Measurements from ENCODE around the gene PTTG2. TPM values are rescaled to one million over a fixed set of nuclear protein-coding genes. Genes with fewer than 3 reads are reported as not detected.

Gene PTTG2
- total RNA-seq, 1 donor from 2014 or later, result not detected

GRCh38 chr4:37982736-37983135 is 22.5 kb downstream of the PTTG2 start:
- FAIRE-seq (no peak), DNase-seq (ENCODE audit: low spot score in 2 of 2) (no peak)

DNA sequence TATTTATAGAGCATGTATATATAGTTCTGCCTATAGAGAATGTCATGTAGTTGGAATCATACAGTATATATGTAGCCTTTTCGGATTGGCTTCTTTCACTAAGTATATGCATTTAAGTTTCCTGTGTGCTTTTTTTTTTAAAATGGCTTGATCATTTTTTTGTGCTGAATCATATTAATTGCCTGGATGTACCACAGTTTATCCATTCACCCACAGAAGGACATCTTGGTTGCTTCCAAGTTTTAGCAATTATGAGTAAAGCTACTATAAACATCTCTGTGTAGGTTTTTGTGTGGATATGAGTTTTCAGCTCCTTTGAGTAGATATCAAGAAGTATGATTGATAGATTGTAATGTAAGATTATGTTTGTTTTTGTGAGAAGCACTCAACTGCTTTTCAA is 23.8 kb downstream of the PTTG2 start:
- DNase-seq (ENCODE audit: low spot score in 2 of 2) (no peak), FAIRE-seq (no peak)

- no peak for FAIRE-seq
Measured at GRCh38 chr4:37985730-37986275, 25.6 kb downstream of the PTTG2 start.

DNA sequence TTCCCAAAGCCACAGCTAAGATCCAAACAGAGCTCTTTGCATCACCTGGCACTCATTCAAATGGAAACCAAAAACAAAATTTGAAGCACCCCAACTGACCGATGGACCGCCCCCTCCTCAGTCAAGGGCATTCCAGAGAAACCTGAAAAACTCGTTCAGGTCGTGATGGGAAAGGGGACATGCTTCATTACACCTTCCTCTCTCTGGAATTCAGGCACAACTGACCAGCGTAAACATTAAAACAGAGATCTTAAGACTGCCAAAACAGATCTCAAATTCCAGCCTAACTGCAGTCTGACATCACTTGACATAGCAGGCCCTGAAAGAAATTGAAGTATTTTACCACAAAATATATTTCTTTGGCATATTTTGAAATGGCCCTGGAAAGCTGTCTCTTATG is 28.5 kb downstream of the PTTG2 start:
- no peak for FAIRE-seq

More at GRCh38 chr4:37985730-37986275, 25.6 kb downstream of the PTTG2 start:
- no peak for DNase-seq (ENCODE audit: low spot score in 2 of 2)

DNA sequence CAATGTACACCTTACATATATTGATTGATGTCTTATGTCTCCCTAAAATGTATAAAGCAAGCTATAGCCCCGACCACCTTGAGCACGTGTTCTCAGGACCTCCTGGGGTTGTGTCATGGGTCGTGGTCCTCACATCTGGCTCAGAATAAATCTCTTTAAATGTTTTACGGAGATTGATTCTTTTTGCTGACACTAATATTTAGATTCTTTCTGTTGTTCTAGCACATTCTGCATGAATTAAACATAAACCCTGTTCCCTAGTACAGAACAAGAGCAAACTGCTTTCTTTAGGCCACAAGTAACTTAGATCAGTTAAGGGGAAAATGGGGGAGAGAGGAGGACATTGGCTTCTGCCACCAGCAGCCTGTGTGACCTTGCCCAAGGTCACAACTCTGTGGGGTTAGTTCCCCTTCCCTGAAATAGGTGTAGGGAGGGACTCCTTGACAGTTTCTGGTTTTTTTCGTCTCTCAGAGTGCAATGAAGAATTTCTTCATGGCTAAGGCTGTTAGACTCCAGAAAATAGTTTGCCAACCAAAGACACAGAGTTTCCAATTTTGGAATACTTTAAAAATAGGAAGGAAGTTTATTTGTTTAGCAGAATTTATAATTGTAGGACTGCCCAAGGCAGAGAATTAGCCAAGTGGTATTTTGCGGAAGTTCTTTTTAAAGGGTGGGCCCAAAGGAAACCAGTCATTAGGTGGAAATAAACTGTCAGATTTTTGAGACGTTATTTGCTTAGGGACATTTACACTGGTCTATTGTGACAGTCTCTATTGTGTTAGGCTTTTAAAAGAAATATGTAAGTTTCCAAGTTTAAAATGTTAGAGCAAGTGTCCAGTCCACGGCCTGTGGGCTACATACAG is 29.4 kb downstream of the PTTG2 start:
- no peak for FAIRE-seq
- DNase-seq (ENCODE audit: low spot score in 2 of 2), result no peak

More for the DNA sequence above, 28.5 kb downstream of the PTTG2 start:
- no peak for DNase-seq (ENCODE audit: low spot score in 2 of 2)

DNA sequence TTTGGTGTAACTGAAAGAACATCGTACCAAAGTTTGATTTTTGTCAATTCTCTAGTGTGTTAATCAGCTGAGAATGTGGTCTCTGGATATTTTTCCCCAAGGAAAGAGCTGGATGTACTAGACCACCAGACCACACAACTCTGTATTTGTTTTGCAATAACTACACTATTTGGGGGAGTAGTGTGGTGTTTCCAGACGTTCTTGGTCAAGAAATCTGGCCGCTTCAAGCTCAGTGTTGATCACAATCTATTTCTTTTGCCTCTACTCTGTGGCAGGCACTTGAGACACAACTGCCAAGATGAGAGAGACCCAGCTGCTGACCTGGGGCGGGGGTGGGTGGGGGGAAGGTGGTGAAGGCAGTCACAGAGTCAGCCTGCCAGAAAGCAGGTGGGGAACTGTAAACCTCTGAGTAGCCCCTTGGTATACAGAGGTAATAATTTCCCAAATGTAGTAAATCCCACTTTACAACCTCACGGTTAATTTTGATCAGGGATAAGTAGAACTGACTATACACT is 30.6 kb downstream of the PTTG2 start:
- FAIRE-seq (no peak), DNase-seq (ENCODE audit: low spot score in 2 of 2) (no peak)

DNA sequence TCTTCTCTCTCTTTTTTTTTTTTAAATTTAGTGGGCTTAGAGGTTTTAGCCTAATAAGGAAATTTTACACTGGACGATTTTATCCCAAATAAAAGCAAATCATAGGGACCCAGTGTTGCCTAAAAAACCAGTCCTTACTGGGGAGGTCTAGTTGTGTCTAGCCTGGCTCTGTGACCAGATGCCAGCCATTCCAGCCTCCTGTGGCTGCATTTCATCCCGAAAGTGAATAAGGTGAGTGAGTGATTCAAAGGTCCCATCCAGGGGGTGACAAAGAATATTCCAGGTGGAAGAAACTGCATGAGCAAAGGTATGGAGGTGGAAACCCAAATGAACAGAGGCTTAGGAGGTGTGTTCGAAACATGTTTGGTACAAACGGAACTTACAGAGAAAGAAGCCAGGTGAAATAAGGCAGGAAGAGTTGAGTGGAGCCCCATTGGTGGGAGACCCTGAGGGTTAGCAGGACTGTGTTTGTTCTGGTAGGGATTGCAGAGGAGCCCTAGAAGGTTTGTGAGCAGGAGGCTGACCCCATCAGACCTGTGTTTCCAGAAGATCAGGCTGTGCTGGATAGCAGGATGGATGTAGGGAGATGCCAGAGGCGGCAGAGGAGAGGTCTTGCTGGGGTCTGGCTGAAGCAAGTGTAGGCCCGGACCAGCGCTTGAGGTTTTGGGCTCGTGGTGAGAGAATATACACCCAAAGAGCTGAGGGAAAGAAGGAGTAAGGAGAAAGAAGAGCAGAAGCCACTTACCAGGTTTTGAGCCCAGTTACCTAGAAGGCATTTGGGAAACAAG is 31.6 kb downstream of the PTTG2 start:
- DNase-seq (ENCODE audit: low spot score in 2 of 2), result no peak
- no peak for FAIRE-seq

- no peak for DNase-seq (ENCODE audit: low spot score in 2 of 2)
- FAIRE-seq, result no peak
Measured at GRCh38 chr4:37993806-37994205, 33.6 kb downstream of the PTTG2 start.

DNA sequence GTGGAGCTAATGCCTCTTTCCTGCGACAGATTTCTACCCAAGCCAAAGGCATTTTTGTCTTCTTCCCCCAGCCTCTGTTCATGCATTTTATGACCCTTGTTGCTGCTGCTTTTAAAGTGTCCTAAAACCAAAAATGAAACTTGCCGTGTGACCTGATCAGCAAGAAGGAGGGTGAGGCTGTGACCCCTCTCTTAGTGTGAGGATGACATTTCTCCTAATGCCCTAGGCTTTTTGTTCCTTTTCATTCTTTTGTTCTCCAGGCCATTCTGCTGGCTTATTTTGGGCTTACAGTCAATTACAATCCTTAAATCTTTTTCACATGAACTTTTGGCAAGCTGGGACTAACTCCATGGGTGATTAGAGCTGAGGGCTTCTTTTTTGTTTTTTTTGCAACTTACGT is 34.4 kb downstream of the PTTG2 start:
- FAIRE-seq (no peak), DNase-seq (ENCODE audit: low spot score in 2 of 2) (no peak)

DNA sequence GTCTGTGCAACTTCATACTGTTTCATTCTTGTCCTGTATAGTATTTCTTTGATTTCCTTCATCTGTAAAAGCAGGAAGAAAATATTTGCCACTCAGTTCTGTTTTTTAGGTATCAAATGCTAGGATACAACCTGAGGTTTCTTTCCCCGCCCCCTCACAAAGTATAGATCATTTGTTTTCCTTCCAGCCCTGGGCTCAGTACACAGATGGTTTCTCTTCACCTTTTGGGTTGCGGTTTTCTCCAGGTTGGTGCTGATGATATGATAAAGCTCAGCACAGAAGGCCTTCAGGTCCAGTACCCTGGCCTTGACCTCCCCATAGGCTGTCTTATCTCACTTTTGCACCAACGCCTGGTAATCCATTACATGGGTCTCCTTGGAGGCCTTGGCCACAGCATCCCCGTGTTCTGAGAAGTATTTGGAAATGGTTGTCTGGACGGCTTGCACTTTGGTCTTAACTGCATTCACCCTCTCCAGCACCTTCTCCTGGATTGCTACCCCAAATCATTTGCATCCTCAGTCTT is 35.2 kb downstream of the PTTG2 start:
- FAIRE-seq (no peak), DNase-seq (ENCODE audit: low spot score in 2 of 2) (no peak)

DNA sequence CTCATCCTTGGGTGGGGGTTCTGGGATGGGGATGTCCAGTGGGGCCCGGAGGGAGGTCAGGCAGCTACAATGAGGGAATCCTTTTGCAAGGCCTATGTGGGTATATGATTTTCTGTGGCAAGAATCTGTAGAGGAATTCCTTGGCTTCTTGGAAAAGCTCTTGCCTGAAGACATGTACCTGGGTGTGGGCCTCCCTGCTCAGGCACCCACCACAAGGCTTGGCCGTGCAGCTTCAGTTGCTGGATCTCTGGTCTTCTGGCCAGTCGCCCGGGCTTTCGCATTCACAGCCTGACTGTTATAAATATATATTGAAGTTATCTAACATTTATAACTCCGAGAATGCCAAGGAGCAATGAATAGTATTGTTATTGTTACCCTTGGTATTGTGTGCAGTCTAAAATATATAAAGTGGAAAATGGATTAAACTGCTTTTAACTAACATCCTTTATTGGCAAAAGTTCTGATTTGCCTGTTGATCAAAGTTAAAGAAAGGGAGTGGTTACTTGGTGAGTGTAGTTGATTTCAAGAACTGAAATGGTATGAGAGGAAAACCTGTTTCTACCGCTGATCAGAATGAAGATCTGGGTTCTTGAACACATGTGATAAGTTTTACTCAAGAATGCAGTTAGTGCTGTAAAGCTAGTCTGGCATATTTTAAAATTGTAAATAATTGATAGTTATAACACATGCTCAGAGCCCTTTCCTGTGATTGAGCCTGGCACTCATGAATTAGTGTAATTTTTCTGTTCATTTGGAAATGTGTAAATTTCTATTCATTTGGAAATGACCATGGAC is 36.0 kb downstream of the PTTG2 start:
- FAIRE-seq (no peak), DNase-seq (ENCODE audit: low spot score in 2 of 2) (no peak)

- no peak for DNase-seq (ENCODE audit: low spot score in 2 of 2)
Measured at GRCh38 chr4:37998226-37998625, 38.0 kb downstream of the PTTG2 start.

DNA sequence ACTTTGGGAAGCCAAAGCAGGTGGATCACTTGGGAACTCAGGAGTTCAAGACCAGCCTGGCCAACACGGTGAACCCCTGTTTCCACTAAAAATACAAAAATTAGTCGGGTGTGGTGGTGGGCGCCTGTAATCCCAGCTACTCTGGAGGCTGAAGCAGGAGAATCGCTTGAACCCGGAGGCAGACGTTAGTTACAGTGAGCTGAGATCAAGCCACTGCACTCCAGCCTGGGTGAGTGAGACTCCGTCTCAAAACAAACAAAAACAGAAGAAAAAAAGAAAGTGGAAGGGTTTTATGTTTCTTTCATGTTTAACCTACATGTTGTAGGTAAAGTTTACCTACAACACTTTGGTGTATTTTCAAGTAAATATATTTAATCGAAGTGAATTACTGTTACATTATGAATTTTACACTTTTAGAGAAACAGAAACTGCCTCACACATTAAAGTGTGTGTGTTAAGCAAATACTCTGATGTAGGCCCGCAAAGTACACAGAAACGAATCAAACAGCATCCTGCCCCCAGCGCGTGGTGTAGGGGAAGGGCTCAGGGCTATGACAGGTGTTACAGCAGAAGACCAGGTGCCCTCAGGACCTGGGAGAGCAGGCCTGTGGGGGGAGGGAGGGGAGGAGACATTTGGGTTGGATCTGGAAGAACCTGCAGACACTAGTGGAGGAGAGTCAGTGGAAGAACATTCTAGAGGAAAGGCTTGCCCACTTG is 39.0 kb downstream of the PTTG2 start:
- FAIRE-seq (no peak), DNase-seq (ENCODE audit: low spot score in 2 of 2) (no peak)

More at GRCh38 chr4:37998226-37998625, 38.0 kb downstream of the PTTG2 start:
- FAIRE-seq, result no peak

- no peak for FAIRE-seq
- DNase-seq (ENCODE audit: low spot score in 2 of 2), result no peak
Measured at GRCh38 chr4:37999965-38000364, 39.8 kb downstream of the PTTG2 start.

DNA sequence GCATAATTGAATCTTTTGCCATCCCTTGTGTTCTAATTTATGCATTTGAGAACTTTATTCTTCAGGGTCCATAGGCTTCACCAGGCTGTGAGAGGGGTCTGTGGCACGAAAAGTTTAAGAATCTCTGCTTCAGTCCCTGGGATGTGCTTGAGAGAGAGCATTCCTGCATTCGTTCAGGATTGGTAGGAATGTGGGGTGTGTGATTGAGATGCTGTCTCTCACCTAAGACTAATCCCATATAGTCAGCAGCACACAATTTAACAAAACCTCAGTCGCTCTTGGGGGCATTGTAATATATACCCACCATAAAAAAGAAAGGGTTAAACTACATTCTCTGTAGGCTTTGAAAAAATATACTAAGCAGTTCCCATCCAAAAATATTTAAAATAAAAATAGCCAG is 41.7 kb downstream of the PTTG2 start:
- DNase-seq (ENCODE audit: low spot score in 2 of 2), result no peak
- no peak for FAIRE-seq

DNA sequence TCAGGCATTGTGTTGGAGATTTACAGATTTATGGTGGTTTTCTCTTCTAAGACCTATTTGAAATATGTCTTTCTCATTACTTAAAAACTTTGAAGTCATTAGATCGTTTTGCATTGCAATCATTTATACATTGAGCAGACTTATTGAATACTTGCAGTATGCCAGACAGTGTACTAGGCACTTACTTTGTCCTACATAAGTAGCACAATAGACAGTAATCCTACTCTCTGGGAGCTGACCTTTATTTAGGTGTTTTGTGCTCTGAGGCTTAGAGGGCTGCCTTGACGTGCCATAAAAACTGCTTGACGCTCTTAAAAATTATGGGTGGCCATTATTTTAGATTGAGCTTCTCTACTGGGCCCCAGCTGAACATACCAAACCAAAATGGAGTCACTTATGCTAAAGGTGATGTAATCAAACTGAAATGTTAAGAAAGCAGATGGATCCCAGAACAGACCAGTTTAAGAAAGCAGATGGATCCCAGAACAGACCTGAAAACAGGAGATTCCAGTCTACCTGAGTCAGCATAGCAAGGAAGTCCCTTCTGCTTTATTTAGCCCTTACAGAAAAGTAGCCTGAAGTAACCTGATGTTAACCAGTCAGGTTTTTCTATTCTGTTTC is 42.4 kb downstream of the PTTG2 start:
- DNase-seq (ENCODE audit: low spot score in 2 of 2) (no peak), FAIRE-seq (no peak)

DNA sequence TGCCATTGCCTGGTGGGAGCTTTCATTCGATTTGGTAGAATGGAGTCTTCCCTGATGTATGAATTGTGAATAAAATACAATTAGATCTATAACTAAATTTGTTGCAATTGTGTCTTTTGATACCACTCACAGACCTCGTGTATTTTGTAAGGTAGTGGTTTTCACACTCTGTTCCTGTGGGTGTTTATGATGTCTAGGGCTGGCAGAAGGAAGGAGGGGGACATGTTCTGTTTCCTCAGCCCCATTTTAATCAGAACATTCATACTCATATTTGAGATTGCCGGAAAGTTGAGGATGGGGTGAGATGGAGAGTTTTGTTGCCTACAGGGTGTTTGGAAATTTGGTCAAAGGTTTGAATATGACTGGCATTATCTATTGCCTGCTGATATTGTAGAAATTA is 42.9 kb downstream of the PTTG2 start:
- FAIRE-seq (no peak), DNase-seq (ENCODE audit: low spot score in 2 of 2) (no peak)

GRCh38 chr4:38003628-38004027 is 43.4 kb downstream of the PTTG2 start:
- FAIRE-seq (no peak), DNase-seq (ENCODE audit: low spot score in 2 of 2) (no peak)

DNA sequence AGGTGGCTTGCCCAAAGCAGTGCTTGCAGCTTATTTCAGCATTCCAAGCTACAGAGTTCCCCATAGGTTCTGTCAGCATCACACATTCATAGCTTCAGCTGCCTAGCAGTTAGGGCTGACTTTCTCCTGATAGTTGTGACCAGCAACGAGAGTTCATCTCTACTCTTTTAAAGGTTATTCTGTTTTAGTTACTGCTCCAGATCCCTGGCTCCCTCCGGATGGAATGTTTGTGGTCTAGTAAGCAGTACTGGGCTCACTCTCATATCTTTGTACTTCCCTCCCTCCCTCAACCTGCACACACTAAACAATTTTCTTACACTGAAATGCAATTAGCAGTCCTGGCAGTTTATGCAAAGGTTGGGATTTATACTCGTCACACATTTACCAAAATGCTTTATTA is 43.9 kb downstream of the PTTG2 start:
- no peak for DNase-seq (ENCODE audit: low spot score in 2 of 2)
- no peak for FAIRE-seq
